HepG2 (cell line): ENCODE measurements around the gene TSC22D2. TPM values are rescaled to one million over a fixed set of nuclear protein-coding genes. Genes with fewer than 3 reads are reported as not detected.

ENCODE experiments used
- ATAC-seq: fragments of 200-7000 bp; cut with Tn5 transposase; 3 replicates; pipeline ENCODE4 v1.9.1; 2020; ENCODE audit warnings: mild to moderate bottlenecking, moderate library complexity
- BruUV-seq: library from RNA; stranded (reverse); fragments of 400-500 nt; replicated peaks from 2 replicates; lab custom pipeline; 2021; lab: Mats Ljungman, UMichigan
- CTCF ChIA-PET: fragments of 300-600 bp; formaldehyde crosslinking; extraction: SDS; loops from one replicate; lab custom pipeline; 2021; ENCODE audit warnings: low total read pairs, inconsistent platforms, low intra/inter-chr PET ratio; lab: Yijun Ruan, JAX
- POLR2A ChIA-PET: fragments of 350-600 bp; sonication (Branson Sonifier 250); formaldehyde crosslinking; loops from one replicate; lab custom pipeline; 2020; ENCODE audit warnings: antibody characterized with exemption, inconsistent platforms; lab: Yijun Ruan, JAX
- DNase-seq: peaks from one replicate; pipeline ENCODE4 v3.0.0-alpha.2; 2015; ENCODE audit warnings: low spot score
- FAIRE-seq: peaks from 3 replicates; lab custom pipeline; 2011; peaks lifted over from hg19 to GRCh38; lab: Jason Lieb, UNC
- H2AFZ ChIP-seq: one replicate; pipeline ENCODE4 v1.6.1; 2011; ENCODE audit warnings: low read length, inconsistent platforms
- H3K27ac ChIP-seq: fragments of 300-600 bp; 3 replicates; pipeline ENCODE4 v1.8.0; 2011; ENCODE audit warnings: mixed run types, mild to moderate bottlenecking, mixed read lengths, low read length, inconsistent platforms; ENCODE audit not compliant: insufficient read depth; ENCODE audit errors: extremely low read length
- H3K27me3 ChIP-seq, 2 experiments: fragments of 200-600 bp in 1 of 2; 2 replicates in 1 of 2; 3 replicates in 1 of 2; pipeline versions ENCODE4 v1.6.0 to v1.8.0; 2011; ENCODE audit warnings: low read length in 2 of 2, mild to moderate bottlenecking in 2 of 2, moderate library complexity in 2 of 2, inconsistent platforms in 1 of 2; ENCODE audit not compliant: insufficient read depth in 2 of 2, control insufficient read depth in 1 of 2
- H3K36me3 ChIP-seq, 2 experiments: fragments of 200-600 bp in 1 of 2; replicated peaks in 1 of 2; 2 replicates in 1 of 2; 3 replicates in 1 of 2; pipeline versions ENCODE4 v1.5.1 to v1.8.0; 2011; ENCODE audit warnings: low read length in 2 of 2, inconsistent platforms in 1 of 2; ENCODE audit not compliant: insufficient read depth in 2 of 2, control insufficient read depth in 1 of 2
- H3K4me1 ChIP-seq: 2 replicates; pipeline ENCODE4 v1.5.1; 2012; ENCODE audit warnings: low read length, inconsistent platforms; ENCODE audit not compliant: insufficient read depth
- H3K4me2 ChIP-seq: 2 replicates; pipeline ENCODE4 v1.6.0; 2011; ENCODE audit warnings: low read depth, low read length, inconsistent platforms
- H3K4me3 ChIP-seq, 3 experiments: fragments of 200-600 bp in 1 of 3; sonication (generic), shearing (Covaris generic) in 1 of 3; replicated peaks in 1 of 3; 2 replicates each; pipeline ENCODE4 v1.5.1; 2011 to 2016; ENCODE audit warnings: low read length in 3 of 3, inconsistent platforms in 2 of 3, low read depth in 2 of 3, mild to moderate bottlenecking in 2 of 3, control low read depth in 1 of 3, mixed read lengths in 1 of 3; ENCODE audit not compliant: insufficient read depth in 1 of 3
- H3K79me2 ChIP-seq: one replicate; pipeline ENCODE4 v1.6.1; 2011; ENCODE audit warnings: low read length, inconsistent platforms; ENCODE audit not compliant: insufficient read depth
- H3K9ac ChIP-seq: 2 replicates; pipeline ENCODE4 v1.6.0; 2011; ENCODE audit warnings: mild to moderate bottlenecking, low read depth, low read length, inconsistent platforms; ENCODE audit not compliant: insufficient read depth
- H3K9me3 ChIP-seq: 2 replicates; pipeline ENCODE4 v1.5.1; 2012; ENCODE audit warnings: mild to moderate bottlenecking, low read length
- H4K20me1 ChIP-seq: 2 replicates; pipeline ENCODE4 v1.6.0; 2011; ENCODE audit warnings: inconsistent platforms, mild to moderate bottlenecking, low read length, moderate library complexity; ENCODE audit not compliant: insufficient read depth
- AGO2 ChIP-seq: fragments of 200-400 bp; formaldehyde crosslinking; optimal IDR thresholded peaks from 2 replicates; pipeline ENCODE3; 2017; ENCODE audit warnings: mild to moderate bottlenecking, low read depth, low read length, moderate library complexity
- CREM ChIP-seq, 2 experiments: sonication (generic) in 1 of 2; formaldehyde crosslinking in 1 of 2; IDR thresholded peaks; 2 replicates each; pipeline versions ENCODE4 v1.4.0 to v1.6.1; 2016 to 2020; ENCODE audit warnings: antibody characterized with exemption in 1 of 2, mild to moderate bottlenecking in 1 of 2, missing genetic modification reagents in 1 of 2
- FOXJ3 ChIP-seq: sonication (generic); formaldehyde crosslinking; IDR thresholded peaks from 2 replicates; pipeline ENCODE4 v1.4.0; 2020; ENCODE audit warnings: missing genetic modification reagents, mild to moderate bottlenecking, borderline replicate concordance
- HNF4G ChIP-seq, 2 experiments: sonication (generic) in 1 of 2; formaldehyde crosslinking in 1 of 2; IDR thresholded peaks; 2 replicates each; pipeline versions ENCODE4 v1.4.0 to v1.6.1; 2011 to 2020; ENCODE audit warnings: borderline replicate concordance in 2 of 2, low read depth in 2 of 2, mild to moderate bottlenecking in 2 of 2, low read length in 1 of 2, missing genetic modification reagents in 1 of 2, moderate library complexity in 1 of 2
- KDM6A ChIP-seq: IDR thresholded peaks from 2 replicates; pipeline ENCODE4 v1.6.1; 2016; ENCODE audit warnings: low read depth
- SRSF1 ChIP-seq: fragments of 200-400 bp; formaldehyde crosslinking; optimal IDR thresholded peaks from 2 replicates; pipeline ENCODE3; 2017; ENCODE audit warnings: mild to moderate bottlenecking, low read depth, low read length, moderate library complexity
- TAF15 ChIP-seq: fragments of 200-400 bp; formaldehyde crosslinking; IDR thresholded peaks from one replicate; pipeline ENCODE4 v1.6.1; 2018; ENCODE audit warnings: mild to moderate bottlenecking, low read depth, low read length; ENCODE audit not compliant: poor library complexity, severe bottlenecking
- WGBS: methylation state at CpG from one replicate; pipeline ENCODE4 v1.1.6; 2017; ENCODE audit warnings: low lambda C conversion rate; 5-methylcytosine and 5-hydroxymethylcytosine counted together
- in situ Hi-C: cut with HindIII; loops from 2 replicates; pipeline ENCODE4 v1.10.0; 2017; ENCODE audit warnings: low pct_unique_long_range_greater_than_20kb; ENCODE audit not compliant: extremely low pct_ligation_motif_present
- intact Hi-C: fragments of 100-400 bp; cut with micrococcal nuclease; formaldehyde crosslinking; loops from one replicate; pipeline ENCODE4 v1.10.0; 2022; ENCODE audit not compliant: unreplicated experiment
- polyA plus RNA-seq, 8 experiments: library from polyadenylated mRNA; depleted of rRNA in 3 of 8; stranded (reverse) in 7 of 8; unstranded in 1 of 8; fragments of >200 nt; fragmentation: Illumina TruSeq in 4 of 8; extraction: Trizol in 4 of 8; gene quantifications; 2 replicates each; pipeline versions ENCODE4 v1.2.1 to v1.2.3, GENCODE V29; 2011 to 2016; ENCODE audit warnings: low read depth in 4 of 8, missing spikeins in 1 of 8, mixed read lengths in 1 of 8; ENCODE audit not compliant: insufficient read depth in 1 of 8
- total RNA-seq, 5 experiments: library from RNA; depleted of rRNA; stranded (reverse); fragments of >200 nt; fragmentation: Illumina TruSeq; extraction: Trizol; gene quantifications; 2 replicates each; pipeline ENCODE4 v1.2.3, GENCODE V29; 2016; ENCODE audit warnings: low read depth in 1 of 5
- TF ChIP-seq, protein P1 (sequence below): sonication (generic); formaldehyde crosslinking; IDR thresholded peaks from 2 replicates; pipeline ENCODE4 v1.9.0; 2021; ENCODE audit warnings: missing genetic modification reagents, borderline replicate concordance
- TF ChIP-seq, protein P2 (sequence below): sonication (generic); formaldehyde crosslinking; IDR thresholded peaks from 2 replicates; pipeline ENCODE4 v1.5.0; 2020; ENCODE audit warnings: missing genetic modification reagents
- TF ChIP-seq, protein P3 (sequence below): sonication (generic); formaldehyde crosslinking; conservative IDR thresholded peaks from 2 replicates; pipeline ENCODE4 v1.4.0; 2020; ENCODE audit warnings: missing genetic modification reagents

The TSC22D2 gene
- total and polyA plus RNA-seq, 2 of the 13 experiments (the other 11 are each of a cell fraction or from before 2014, with no cell fraction given): 4.6 to 8.2 TPM

DNA sequence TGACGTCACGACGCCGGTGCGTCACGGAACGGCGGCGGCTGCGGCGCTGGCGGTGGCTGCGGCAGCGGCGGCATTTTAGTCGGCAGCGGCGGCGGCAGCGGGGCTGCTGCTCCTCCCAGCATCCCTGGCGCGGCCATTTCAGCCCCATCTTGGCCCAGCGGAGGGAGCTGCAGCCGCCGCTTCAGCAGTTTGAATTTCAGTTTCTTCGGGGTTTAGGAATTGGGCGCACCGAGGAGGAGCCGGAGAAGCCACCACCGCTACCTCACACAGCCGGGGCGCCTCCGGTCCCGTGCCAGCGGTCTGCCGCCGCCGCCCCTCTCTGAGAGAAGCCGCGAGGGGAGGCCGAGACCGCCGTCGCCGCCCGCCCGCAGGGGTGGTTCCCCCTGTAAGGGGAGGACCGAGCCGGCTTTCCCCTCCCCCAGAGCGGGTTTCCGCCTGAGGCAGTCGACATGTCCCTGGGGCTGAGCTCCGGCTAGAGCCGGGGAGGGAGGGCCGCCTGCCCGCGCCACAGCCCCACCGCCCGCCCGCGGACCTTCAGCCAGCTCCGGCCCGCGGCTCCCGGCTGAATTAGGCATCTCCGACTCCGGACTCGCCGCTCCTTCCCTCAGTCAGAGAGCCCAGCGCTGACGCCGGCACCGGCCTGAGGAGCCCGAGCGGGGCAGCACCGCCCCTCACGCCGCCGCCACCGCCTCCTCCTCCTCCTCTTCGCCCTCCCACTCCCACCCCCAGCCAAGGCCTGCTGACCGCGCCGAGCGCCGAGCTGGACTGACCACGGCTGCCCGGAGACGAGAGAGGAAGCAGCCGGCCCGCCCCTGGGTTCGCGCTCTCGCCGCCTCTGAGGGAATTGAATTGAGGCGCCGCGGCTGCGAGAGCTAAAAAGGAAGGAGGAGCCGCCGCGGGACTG is at the start of gene TSC22D2 (continued):
- TF ChIP-seq, protein P1, sequence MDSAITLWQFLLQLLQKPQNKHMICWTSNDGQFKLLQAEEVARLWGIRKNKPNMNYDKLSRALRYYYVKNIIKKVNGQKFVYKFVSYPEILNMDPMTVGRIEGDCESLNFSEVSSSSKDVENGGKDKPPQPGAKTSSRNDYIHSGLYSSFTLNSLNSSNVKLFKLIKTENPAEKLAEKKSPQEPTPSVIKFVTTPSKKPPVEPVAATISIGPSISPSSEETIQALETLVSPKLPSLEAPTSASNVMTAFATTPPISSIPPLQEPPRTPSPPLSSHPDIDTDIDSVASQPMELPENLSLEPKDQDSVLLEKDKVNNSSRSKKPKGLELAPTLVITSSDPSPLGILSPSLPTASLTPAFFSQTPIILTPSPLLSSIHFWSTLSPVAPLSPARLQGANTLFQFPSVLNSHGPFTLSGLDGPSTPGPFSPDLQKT (CRISPR knock-in tag): no peak
- TF ChIP-seq AGO2 (peak; percentile 67), TAF15 (peak; percentile 42), CREM (IDR thresholded peaks at IDR 0.05) (no peak), CREM (CRISPR knock-in tag; IDR thresholded peaks at IDR 0.05) (no peak), HNF4G (IDR thresholded peaks at IDR 0.05; ENCODE audit: borderline replicate concordance, low read depth, low read length) (no peak; the same call in 1 of the 2 replicates), HNF4G (CRISPR knock-in tag; IDR thresholded peaks at IDR 0.05; ENCODE audit: borderline replicate concordance, low read depth) (no peak), FOXJ3 (CRISPR knock-in tag) (no peak)
- TF ChIP-seq, all 625 proteins: peak for 237

DNA sequence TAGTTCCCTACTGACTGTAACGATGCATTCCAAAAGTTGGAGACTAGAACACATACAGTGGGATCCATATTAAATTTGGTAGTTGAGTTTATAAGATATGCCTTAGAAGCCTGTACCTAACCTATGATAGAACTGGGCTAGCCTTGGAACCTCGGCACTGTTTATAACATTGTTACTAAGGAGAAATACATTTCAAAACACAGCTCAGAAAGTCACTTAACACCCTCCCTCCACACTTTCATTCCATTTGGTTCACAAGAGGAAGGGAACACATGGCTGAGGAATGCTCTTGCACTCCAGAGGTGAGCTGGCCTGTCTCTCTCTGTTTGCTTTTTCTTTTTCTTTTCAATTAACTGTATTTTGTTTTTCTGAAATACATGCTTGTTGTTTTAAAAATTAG is 48.7 kb upstream of the TSC22D2 start:
- Histone ChIP-seq H3K79me2 (no peaks in the 10 kb centered on the region), H3K27me3 (no peaks in the 10 kb centered on the region), H3K4me1 (peaks cover 18% of the 10 kb centered on the region), H3K4me2 (no peak overlapping the region), H3K9ac (no peak overlapping the region), H4K20me1 (no peaks in the 10 kb centered on the region), H3K4me3 (no peak overlapping the region), H3K27ac (no peak overlapping the region), H2AFZ (no peak overlapping the region), H3K36me3 (no peaks in the 10 kb centered on the region), H3K9me3 (no peaks in the 10 kb centered on the region)
- FAIRE-seq (no peak), DNase-seq (no peak), ATAC-seq (no peak)
- in situ Hi-C loops (no loop called here), intact Hi-C loops (no loop called here)
- WGBS: 41% methylated on average over 2 of the region's 2 CpGs
- ChIA-PET CTCF (no interaction called here), POLR2A (no interaction called here)
- no TSS peak for BruUV-seq
- TF ChIP-seq, protein P2, sequence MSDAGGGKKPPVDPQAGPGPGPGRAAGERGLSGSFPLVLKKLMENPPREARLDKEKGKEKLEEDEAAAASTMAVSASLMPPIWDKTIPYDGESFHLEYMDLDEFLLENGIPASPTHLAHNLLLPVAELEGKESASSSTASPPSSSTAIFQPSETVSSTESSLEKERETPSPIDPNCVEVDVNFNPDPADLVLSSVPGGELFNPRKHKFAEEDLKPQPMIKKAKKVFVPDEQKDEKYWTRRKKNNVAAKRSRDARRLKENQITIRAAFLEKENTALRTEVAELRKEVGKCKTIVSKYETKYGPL (CRISPR knock-in tag): no peak
- TF ChIP-seq, protein P3, sequence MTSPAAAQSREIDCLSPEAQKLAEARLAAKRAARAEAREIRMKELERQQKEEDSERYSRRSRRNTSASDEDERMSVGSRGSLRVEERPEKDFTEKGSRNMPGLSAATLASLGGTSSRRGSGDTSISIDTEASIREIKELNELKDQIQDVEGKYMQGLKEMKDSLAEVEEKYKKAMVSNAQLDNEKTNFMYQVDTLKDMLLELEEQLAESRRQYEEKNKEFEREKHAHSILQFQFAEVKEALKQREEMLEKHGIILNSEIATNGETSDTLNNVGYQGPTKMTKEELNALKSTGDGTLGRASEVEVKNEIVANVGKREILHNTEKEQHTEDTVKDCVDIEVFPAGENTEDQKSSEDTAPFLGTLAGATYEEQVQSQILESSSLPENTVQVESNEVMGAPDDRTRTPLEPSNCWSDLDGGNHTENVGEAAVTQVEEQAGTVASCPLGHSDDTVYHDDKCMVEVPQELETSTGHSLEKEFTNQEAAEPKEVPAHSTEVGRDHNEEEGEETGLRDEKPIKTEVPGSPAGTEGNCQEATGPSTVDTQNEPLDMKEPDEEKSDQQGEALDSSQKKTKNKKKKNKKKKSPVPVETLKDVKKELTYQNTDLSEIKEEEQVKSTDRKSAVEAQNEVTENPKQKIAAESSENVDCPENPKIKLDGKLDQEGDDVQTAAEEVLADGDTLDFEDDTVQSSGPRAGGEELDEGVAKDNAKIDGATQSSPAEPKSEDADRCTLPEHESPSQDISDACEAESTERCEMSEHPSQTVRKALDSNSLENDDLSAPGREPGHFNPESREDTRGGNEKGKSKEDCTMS (CRISPR knock-in tag): no peak
- TF ChIP-seq KDM6A (no peak), SRSF1 (no peak)
